Urothelium cell line (cell line): Measurements from ENCODE around the gene APRT.

Experiments
- DNase-seq: peaks from one replicate; pipeline ENCODE4 v3.0.0; 2011; ENCODE audit warnings: low spot score, mixed read lengths
- FAIRE-seq: peaks from 2 replicates; lab custom pipeline; 2011; peaks lifted over from hg19 to GRCh38; lab: Jason Lieb, UNC

APRT gene

DNA sequence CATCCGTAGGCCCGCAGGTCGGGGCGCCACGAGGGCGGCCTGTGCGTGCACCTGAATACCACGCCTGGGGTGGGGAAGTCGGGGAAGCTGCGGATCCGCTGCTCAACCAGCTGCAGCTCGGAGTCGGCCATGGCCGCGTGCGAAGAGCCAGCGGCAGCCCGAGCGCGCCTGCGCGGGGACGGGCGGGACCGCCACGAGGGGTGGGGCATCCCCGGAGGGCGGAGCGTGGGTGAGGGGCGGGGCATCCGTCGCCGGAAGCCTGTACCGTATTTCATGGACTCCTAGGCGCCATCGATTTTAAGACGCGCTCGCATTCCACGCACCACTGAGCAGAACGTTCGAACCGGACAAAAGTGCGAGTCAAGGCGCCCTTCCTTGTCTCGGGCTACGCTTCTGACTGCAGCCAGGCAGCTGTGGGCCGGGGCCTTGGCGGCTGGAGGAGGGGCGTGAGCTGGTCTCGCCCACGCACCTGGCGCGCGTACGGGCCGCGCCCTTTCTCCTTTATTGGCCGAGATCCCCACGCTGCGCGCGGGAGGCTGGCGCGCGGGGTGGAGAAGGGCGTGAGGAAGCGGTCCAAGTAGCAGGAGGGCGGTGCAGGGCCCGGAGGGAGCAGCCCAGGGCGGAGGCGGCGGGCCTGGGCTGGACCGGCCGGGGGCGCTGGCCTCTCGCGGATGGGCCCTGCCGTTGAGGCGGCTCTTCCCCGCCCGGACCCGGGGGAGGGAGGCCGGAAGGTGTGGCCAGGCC is at the start of gene APRT:
TSS of gene APRT (minus strand) at position 160 of the 744 bp plus-strand sequence. CDS start at position 131, 29 bp downstream.
- FAIRE-seq (peak; percentile 46), DNase-seq (peak; percentile 94)

- no peak for FAIRE-seq
These were observed 49.6 kb upstream of the APRT start for GRCh38 chr16:88861359-88861758.

GRCh38 chr16:88859381-88860091 is 47.8 kb upstream of the APRT start:
- FAIRE-seq: no peak
- DNase-seq: no peak

More at GRCh38 chr16:88861359-88861758, 49.6 kb upstream of the APRT start:
- DNase-seq: no peak

- FAIRE-seq: no peak
- peak; percentile 88 for DNase-seq
These were observed 46.1 kb upstream of the APRT start for GRCh38 chr16:88857728-88858339.

DNA sequence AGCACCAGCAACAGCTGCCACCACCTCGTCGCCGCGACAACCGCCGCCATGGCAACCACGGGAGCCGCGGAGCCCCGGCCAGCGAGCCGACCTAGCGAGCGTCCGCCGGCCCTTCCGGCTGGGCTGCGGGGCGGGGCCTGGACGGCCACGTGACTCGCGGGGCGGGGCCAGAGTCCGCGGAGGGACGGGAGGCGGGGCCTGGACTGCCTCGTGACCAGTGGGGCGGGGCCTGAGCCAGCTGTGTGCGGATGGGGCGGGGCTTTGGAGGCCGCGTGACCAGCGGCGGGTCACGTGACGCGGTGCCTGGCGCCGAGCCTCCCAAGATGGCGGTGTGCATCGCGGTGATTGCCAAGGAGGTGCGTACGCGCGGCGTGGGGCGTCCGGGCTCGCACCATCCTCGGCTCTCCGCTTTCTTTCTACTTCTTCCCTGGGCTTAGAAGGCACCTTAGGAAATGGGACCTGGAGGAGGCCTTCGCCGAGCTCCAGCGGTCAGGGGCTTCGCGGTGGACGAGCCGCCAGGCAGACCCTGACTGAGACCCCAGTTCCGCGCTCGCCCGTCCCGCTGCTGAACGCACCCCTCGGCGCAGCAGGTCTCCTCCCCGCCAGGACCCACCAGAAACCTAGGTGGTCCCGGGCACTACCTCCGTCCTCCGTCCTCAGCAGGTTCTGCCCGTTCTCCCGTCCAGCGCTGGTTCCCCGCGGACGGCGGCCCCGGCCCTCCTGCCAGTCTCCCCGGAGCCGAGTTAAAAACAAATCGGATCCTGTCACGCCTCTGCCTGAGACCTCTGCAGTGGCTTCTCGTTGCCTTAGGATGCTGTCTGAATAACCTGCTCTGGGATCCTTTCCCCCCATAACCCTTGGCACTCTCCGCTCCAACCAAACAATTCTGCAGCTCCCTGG is 45.4 kb upstream of the APRT start, which contains the start of the genes GALNS and TRAPPC2L:
TSS of gene GALNS (minus strand) at position 120 of the 900 bp plus-strand sequence. CDS start at position 50, 70 bp downstream.
TSS of gene TRAPPC2L (plus strand) at position 300 of the 900 bp plus-strand sequence. CDS start at position 324, 24 bp downstream.
- DNase-seq (peak; percentile 100), FAIRE-seq (peak; percentile 99)

GRCh38 chr16:88856122-88856827 is 44.5 kb upstream of the APRT start:
- FAIRE-seq: no peak

GRCh38 chr16:88855736-88856121 is 44.0 kb upstream of the APRT start:
- FAIRE-seq (no peak), DNase-seq (no peak)

More at GRCh38 chr16:88856122-88856827, 44.5 kb upstream of the APRT start:
- no peak for DNase-seq

DNA sequence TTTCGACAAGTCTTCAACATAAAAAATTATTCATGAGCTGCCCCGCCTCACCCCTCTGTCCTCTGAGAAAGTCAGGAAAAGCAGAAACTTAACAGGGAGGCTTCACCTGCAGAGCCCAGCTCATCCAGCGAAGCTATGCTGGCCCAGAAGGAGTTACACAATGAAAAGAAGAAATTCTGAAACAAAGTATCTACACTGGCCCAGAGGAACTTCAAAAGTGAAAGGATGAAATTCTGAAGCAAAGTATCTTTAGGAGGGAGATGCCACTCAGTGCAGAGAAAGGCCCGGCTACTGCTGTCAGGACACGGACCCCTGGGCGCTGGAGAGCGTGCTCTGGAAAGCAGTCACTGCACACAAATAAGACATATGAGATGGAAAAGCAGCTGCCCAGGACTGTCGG is 43.4 kb upstream of the APRT start:
- no peak for DNase-seq
- no peak for FAIRE-seq

- DNase-seq (peak; percentile 22), FAIRE-seq (no peak)
These were observed 42.8 kb upstream of the APRT start for GRCh38 chr16:88854306-88855111.

DNA sequence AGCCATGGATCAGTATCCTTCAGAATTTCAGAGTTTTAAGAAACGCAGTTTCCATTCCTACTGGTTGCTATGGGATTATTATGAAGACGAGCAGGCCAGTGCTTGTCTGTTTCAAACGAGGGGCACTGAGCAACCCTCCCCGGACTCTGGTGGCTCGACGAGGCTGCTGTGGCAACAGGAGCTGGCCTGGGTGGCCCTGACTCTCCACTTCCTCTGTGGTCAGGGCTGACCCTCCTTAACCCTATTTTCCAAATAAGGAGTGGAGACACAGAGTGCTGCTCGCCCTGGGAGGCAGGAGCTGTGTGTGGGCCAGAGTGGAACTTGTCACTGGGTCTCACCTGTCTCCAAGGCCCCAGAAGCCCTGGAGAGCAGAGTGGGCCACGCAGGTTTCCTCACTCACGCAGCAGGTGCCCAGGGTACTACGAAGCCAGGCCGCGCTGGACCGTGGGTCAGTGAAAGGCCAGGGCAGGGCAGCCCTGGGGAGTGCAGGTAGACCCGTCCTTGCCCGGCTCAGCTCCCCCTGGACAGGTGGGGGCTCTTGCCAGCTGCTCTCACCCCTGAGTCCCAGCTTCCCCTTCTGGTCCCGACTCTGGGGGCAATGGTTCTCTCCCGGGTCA is 41.7 kb upstream of the APRT start:
- FAIRE-seq (no peak), DNase-seq (no peak)

- FAIRE-seq: no peak
- DNase-seq: no peak
These were observed 39.9 kb upstream of the APRT start for GRCh38 chr16:88851616-88852015.

GRCh38 chr16:88850531-88851199 is 38.9 kb upstream of the APRT start:
- no peak for DNase-seq
- FAIRE-seq: no peak

DNA sequence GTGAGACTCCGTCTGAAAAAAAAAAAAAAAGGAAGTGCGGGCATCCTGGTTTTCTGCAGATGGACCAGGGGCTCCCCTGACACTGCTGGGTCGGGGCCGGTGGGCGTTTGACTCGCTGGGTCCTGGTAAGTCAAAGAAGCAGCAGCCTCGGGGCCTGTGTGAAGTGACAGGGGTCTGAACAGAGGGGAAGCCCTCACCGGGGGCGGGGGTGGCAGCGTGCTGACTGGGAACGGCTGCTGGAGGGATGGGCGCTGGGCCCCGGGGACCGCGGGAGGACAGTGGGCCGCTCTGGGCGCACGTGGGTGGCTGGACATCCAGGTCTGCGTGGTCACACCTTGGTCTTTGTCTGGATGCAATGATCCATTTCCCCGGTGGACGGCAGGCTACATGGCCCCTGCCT is 36.8 kb upstream of the APRT start:
- no peak for DNase-seq
- FAIRE-seq: no peak

- no peak for DNase-seq
- FAIRE-seq: no peak
These were observed 35.9 kb upstream of the APRT start for GRCh38 chr16:88847654-88848053.

- no peak for DNase-seq
- FAIRE-seq: no peak
These were observed 34.4 kb upstream of the APRT start for GRCh38 chr16:88846088-88846487.

- DNase-seq (no peak), FAIRE-seq (no peak)
These were observed 32.8 kb upstream of the APRT start for GRCh38 chr16:88844419-88845036.

GRCh38 chr16:88843256-88843655 is 31.5 kb upstream of the APRT start:
- no peak for FAIRE-seq
- DNase-seq: no peak

DNA sequence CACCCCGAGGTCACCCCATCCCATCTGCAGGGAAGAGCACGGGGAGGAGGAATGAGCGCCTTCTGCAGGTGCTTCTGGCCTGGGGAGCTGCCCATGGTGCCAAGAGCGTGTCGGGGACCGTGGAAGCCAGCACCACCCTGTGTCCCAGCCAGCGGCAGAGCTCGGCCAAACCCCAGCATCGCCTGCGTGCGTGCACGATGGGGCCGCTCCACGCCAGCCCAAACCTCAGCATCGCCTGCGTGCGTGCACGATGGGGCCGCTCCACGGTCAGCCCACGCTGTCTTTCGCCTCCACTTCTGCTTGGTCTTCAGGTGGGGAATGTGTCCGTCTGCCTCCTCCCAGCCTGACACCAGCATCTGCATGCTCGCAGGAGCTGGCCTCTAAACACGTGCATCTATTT is 31.1 kb upstream of the APRT start:
- FAIRE-seq (no peak), DNase-seq (no peak)
